Natural killer cell treated with Interleukin-12 subunit alpha and Interleukin-12 subunit beta and Interleukin-15 and Interleukin-18, amount 100 ng/mL, for 72 hours (primary cell): ENCODE data around the gene IFIH1. TPM values are rescaled to one million over a fixed set of nuclear protein-coding genes. Genes with fewer than 3 reads are reported as not detected.

ENCODE experiments used
- ATAC-seq, 2 donors: fragments of 150-1000 bp; cut with Tn5 transposase in 1 of 2; sonication (Bioruptor Pico), chemical (Tn5 transposase) in 1 of 2; 2 replicates each; pipeline ENCODE4 v1.10.0; 2021
- DNase-seq: peaks from one replicate; pipeline ENCODE4 v3.0.0; 2022; ENCODE audit warnings: low spot score
- H3K27ac Mint-ChIP-seq, 2 donors: 1 replicate in 1 of 2; 2 replicates in 1 of 2; pipeline ENCODE4 v1.8.0; 2022; ENCODE audit warnings: mixed read lengths in 2 of 2, mild to moderate bottlenecking in 1 of 2, moderate library complexity in 1 of 2
- H3K27me3 Mint-ChIP-seq, 2 donors: 1 replicate in 1 of 2; 2 replicates in 1 of 2; pipeline ENCODE4 v1.8.0; 2022; ENCODE audit warnings: mixed read lengths in 2 of 2
- H3K36me3 Mint-ChIP-seq: one replicate; pipeline ENCODE4 v1.8.0; 2022; ENCODE audit warnings: mixed read lengths
- H3K4me1 Mint-ChIP-seq, 2 donors: 1 replicate in 1 of 2; 2 replicates in 1 of 2; pipeline ENCODE4 v1.8.0; 2022; ENCODE audit warnings: low read depth in 2 of 2, mixed read lengths in 2 of 2, mild to moderate bottlenecking in 1 of 2
- H3K4me3 Mint-ChIP-seq: one replicate; pipeline ENCODE4 v1.8.0; 2022; ENCODE audit warnings: mixed read lengths
- H3K9me3 Mint-ChIP-seq: 2 replicates; pipeline ENCODE4 v1.8.0; 2022; ENCODE audit warnings: mixed read lengths
- total RNA-seq, 2 donors: library from RNA; stranded (reverse); gene quantifications; one replicate each; pipeline ENCODE4 v1.2.3, GENCODE V29; 2022

IFIH1 gene
- total RNA-seq, 2 donors from 2014 or later, result 26.7 to 30.9 TPM

DNA sequence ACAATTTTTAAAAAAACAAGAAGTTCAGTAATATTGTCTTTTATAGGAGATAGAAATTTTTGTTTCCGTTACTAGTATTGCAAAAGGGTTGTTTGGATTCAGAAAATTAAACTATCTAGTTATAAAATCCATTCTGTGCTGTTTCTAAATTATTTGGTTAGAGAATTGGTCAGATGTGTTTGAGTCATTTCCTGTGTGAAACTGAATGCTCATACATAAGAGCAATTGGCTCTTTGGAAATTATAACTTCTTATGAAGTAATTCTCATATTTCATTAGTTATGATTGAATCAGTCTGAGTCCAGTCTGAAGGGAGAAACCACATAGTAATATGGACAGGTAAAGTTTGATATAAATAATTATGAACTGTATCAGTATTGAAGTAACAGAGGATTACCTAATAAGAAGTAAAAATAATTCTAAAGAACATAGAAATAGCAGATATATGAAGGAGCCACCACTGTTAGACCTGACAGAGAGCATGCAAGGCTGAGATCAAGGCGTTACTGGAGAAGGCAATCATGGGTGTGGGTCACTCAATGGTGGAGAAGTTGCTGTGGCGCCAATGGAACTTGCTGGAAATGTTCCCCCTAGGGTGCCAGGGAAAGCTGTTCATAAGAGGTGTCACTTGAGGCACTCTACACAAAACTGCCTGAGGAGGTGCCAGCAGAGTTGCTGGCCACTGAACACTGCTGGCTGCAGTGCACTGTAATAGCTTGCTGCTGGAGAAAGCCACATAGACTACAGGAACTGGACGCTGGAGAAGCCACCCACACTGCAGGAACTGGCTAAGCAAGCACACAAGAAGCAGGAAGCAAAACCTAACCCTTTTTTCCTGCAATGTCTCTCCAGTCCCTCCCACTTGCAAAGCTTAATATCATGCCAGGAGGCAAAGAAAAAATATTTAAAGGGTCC, 57.2 kb downstream of the IFIH1 start:
- ATAC-seq (peak; percentile 79), DNase-seq (no peak)
- Mint-ChIP-seq H3K9me3 (no peaks in the 10 kb centered on the region), H3K4me1 (peaks cover 10 to 16% of the 10 kb centered on the region in 2 donors), H3K4me3 (peak overlapping the region; percentile 68), H3K27ac (peak overlapping the region; percentile 70 to 73), H3K27me3 (peaks cover 0 to 7% of the 10 kb centered on the region in 2 donors), H3K36me3 (no peaks in the 10 kb centered on the region)

DNA sequence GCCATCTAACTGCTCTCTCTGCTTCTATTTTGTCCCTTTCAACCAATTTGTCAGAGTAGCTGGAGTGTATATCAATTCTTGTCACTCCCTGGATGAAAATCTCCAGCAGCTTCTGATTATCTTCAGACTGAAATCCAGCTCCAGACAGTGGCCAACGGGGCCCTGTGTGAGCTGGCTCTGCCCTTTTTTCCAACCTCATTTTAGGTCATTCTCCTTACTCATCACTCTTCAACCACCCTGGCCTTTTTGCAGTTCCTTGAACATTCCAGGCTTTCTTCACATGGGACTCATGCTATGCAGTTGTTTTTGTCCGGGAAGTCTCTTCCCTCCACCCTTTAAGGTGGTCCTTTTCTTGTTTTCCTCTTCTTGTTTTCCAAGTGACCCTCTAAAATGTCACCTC, 59.8 kb downstream of the IFIH1 start:
- no peak overlapping the region for H3K4me3 Mint-ChIP-seq
- H3K27ac Mint-ChIP-seq, result no peak overlapping the region
- DNase-seq (no peak), ATAC-seq (no peak)
- H3K4me1 Mint-ChIP-seq, result peaks cover 10 to 16% of the 10 kb centered on the region in 2 donors
- H3K9me3 Mint-ChIP-seq, result no peaks in the 10 kb centered on the region
- peaks cover 0 to 7% of the 10 kb centered on the region in 2 donors for H3K27me3 Mint-ChIP-seq
- H3K36me3 Mint-ChIP-seq, result no peaks in the 10 kb centered on the region

DNA sequence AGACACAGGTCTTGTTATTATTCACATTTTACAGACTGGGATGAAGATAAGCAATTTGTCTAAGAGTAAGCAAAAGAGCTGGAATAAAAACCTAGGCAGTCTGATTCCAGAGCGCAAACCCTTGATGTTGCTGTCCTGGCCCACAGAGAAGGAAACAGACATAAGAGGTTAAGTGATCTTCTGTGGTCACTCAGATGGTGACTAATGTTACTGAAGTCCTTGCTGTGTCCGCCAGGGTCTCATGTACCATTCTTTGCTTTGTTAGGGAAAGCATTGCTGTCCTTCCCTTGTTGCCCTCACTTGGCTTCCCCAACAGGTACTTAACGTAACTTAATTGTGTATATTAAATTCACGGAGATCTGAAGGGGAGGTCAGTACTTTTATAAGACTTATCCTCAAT, 60.3 kb downstream of the IFIH1 start:
- Mint-ChIP-seq H3K4me1 (peaks cover 10 to 16% of the 10 kb centered on the region in 2 donors), H3K4me3 (no peak overlapping the region), H3K27ac (no peak overlapping the region), H3K36me3 (no peaks in the 10 kb centered on the region), H3K27me3 (peaks cover 0 to 7% of the 10 kb centered on the region in 2 donors), H3K9me3 (no peaks in the 10 kb centered on the region)
- no peak for DNase-seq
- ATAC-seq, result no peak

DNA sequence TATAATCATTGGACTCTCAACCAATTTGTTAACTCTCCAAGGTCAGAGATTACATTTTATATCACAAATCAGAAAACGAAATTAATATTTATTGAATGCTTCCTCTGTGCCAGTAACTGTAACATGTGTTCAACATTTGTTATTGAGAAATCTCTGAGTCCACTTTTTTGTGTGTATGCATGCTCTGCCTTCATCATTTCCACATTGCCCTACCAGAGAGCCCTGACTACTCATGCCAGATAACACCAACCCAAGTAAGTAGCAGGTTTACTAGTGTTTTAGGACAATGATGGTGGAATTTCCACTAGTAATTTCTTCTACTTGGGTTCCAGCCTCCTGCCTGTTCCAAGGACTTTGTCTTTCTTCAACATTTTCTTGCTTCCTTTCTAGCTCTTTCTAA, 61.1 kb downstream of the IFIH1 start:
- Mint-ChIP-seq H3K27ac (no peak overlapping the region), H3K36me3 (no peaks in the 10 kb centered on the region), H3K27me3 (peaks cover 0 to 7% of the 10 kb centered on the region in 2 donors), H3K4me3 (no peak overlapping the region), H3K9me3 (no peaks in the 10 kb centered on the region), H3K4me1 (peaks cover 10 to 16% of the 10 kb centered on the region in 2 donors)
- DNase-seq (no peak), ATAC-seq (no peak)

DNA sequence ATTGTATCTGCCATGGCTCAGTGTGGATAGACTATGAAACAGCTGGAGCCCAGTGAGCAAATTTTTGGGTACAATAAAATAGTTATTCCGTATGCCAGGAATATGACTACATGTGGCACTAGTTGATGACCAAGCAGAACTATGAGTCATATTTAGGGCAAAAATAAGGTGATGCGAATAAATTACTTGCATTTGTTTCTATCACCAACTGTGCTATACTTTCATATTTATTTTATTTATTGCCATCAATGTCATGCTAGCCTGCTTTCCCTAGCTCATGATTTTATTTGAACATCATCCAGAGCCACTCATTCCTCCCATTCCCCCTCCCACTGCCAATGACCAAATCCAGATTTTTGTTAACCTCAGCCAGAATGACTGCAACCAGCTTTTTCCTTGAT, 61.9 kb downstream of the IFIH1 start:
- H3K27ac Mint-ChIP-seq, result no peak overlapping the region
- H3K27me3 Mint-ChIP-seq, result peaks cover 0 to 7% of the 10 kb centered on the region in 2 donors
- DNase-seq (no peak), ATAC-seq (no peak)
- H3K4me1 Mint-ChIP-seq, result peaks cover 6 to 11% of the 10 kb centered on the region in 2 donors
- no peak overlapping the region for H3K4me3 Mint-ChIP-seq
- no peaks in the 10 kb centered on the region for H3K9me3 Mint-ChIP-seq
- H3K36me3 Mint-ChIP-seq, result no peaks in the 10 kb centered on the region

DNA sequence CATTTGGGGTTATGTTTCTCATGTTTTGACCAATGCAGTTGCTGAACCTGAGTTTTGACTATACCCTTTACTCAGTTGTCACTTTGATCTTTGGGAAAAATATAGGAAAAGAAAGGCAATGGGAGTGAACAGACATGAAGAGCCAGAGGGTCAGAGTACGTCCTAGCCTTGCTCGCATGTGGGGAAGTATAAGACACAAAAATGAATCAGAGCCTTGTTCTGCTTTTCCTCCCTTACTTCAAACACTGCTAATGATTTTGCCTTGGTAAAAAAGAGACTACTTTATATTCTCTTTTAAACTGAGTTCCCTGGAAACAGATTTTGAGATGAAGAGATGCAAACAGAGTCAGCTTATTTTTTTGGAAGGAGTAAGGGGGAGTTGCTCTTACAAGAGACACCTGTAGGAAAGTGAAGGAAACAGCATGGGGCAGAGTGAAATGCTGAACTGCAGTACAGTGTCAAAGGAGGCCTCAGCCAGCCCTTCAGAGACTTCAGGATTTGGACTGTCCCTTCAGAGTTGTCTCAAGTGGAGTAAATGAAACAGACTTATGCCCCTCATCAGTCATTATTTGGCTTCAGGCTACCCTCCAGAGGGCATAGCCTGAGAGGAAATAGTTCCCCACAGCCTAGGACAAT, 64.1 kb downstream of the IFIH1 start:
- Mint-ChIP-seq H3K27ac (no peak overlapping the region), H3K9me3 (no peaks in the 10 kb centered on the region), H3K36me3 (peaks cover 5% of the 10 kb centered on the region), H3K4me3 (no peak overlapping the region), H3K27me3 (peaks cover 8 to 12% of the 10 kb centered on the region in 2 donors), H3K4me1 (peaks cover 0 to 4% of the 10 kb centered on the region in 2 donors)
- DNase-seq, result no peak
- ATAC-seq, result peak in 1 of 2 donors; percentile 50

DNA sequence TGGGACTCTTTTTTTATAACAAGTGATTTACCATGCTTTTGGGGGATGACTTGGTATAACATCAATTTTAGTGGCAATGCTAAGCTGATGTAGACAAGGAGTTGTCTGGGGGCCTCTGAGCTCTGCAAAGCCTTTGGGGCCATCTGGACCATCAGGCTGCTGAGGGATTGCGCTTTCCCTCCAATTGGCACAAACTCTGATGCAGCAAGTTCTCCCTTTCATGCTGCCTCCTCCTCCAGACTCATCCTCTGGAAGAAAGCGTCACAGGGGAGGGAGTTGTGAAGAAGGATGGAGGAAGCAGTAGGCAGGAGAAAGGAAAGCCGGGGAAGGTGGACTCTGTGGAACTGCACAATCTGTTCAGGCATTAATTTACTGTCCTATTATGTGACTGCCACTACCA, 65.0 kb downstream of the IFIH1 start:
- Mint-ChIP-seq H3K36me3 (peaks cover 5% of the 10 kb centered on the region), H3K27ac (no peak overlapping the region), H3K9me3 (no peaks in the 10 kb centered on the region), H3K4me1 (peaks cover 0 to 4% of the 10 kb centered on the region in 2 donors), H3K4me3 (no peak overlapping the region), H3K27me3 (peaks cover 8 to 13% of the 10 kb centered on the region in 2 donors)
- no peak for DNase-seq
- no peak for ATAC-seq

DNA sequence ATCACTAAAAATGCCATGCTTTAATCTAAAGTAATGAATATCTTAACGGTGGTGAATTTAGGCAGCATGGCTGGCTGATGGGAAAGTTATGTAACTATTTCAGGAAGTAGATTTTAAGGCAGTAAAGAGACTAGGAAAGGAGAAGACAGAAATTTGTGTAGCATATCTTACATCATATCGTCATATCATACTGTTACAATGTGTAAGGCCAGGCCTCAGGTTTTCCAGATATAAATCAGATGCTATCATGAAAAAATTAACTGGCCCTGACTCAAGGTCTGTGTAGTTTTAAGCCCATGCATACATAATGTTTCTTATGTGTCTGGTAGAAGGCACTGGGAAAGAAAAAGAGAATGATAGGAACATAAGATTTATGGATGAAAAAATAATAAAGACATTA, 66.3 kb downstream of the IFIH1 start:
- H3K4me1 Mint-ChIP-seq, result no peaks in the 10 kb centered on the region
- peaks cover 5% of the 10 kb centered on the region for H3K36me3 Mint-ChIP-seq
- H3K27ac Mint-ChIP-seq, result no peak overlapping the region
- ATAC-seq, result no peak
- H3K9me3 Mint-ChIP-seq, result no peaks in the 10 kb centered on the region
- peaks cover 7 to 8% of the 10 kb centered on the region in 2 donors for H3K27me3 Mint-ChIP-seq
- no peak for DNase-seq
- H3K4me3 Mint-ChIP-seq, result no peak overlapping the region

DNA sequence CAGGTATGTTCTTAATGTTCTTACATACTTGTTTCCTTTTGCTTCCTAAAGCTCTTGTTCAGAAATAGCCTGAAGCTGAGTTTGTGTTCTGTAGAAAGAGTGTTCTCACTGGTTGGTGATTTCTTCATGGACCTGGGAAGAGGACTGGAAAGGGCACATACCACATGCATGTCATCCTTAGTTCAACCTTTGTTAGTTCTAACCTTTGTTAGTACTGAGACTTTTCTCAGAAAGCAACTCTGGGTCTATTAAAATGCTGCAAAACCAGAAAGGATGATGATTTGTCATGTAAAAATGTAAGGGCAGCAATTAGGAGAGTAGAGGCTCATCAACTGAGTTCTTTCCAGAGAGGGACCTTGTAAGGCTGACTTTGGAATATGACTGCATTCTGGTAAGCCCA, 72.7 kb downstream of the IFIH1 start:
- no peak for ATAC-seq
- Mint-ChIP-seq H3K27ac (no peak overlapping the region), H3K4me1 (no peaks in the 10 kb centered on the region), H3K4me3 (no peak overlapping the region), H3K9me3 (no peaks in the 10 kb centered on the region), H3K27me3 (peaks cover 28% of the 10 kb centered on the region in 2 donors), H3K36me3 (peaks cover 5% of the 10 kb centered on the region)
- no peak for DNase-seq

DNA sequence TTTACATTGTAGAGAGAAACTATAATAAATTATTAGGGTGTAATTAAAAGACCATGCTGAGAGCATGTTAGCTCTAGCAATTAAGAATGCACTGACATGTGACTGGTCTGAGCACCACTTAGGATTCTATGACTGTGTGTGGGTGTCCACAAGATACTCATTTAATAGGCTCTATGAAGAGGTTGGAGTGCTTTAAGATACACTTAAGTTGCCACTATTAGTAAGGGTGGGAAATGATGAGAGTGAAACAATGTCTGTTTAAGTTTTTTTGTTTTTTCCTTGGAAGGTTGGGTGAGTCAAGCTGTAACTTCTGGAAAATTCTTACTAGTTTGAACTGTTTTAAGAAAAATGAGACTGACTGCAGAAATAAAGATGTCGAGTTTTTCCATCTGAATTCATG, 73.4 kb downstream of the IFIH1 start:
- Mint-ChIP-seq H3K4me3 (no peak overlapping the region), H3K4me1 (no peaks in the 10 kb centered on the region), H3K27me3 (peaks cover 28 to 29% of the 10 kb centered on the region in 2 donors), H3K36me3 (peaks cover under 1% of the 10 kb centered on the region), H3K9me3 (no peaks in the 10 kb centered on the region), H3K27ac (no peak overlapping the region)
- ATAC-seq (no peak), DNase-seq (no peak)

DNA sequence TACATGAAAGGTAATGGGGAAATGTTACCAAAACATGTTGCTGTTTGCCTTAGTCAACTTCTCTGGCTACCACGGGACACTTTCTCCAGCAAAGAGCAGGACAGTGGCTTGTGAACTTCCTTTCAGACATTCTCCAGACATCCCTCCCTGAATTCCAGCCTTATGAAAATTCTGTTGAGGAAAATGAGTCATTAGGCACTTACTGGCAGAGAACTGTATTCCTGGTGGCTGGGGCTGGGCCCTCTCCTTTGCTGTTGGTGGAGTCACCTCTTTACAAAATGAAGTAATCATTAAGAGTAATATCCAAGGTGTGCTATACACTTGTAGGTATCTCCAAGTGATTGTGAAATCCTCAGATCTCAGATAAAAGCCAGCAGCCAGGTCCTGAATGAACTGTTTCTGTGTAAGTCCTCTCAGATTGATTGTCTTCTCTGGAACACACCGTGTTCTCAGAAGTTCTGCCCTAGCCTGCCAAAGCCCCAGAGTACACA, 73.9 kb downstream of the IFIH1 start:
- Mint-ChIP-seq H3K4me3 (no peak overlapping the region), H3K27me3 (peaks cover 32% of the 10 kb centered on the region in 2 donors), H3K36me3 (no peaks in the 10 kb centered on the region), H3K9me3 (no peaks in the 10 kb centered on the region), H3K27ac (no peak overlapping the region), H3K4me1 (no peaks in the 10 kb centered on the region)
- no peak for DNase-seq
- ATAC-seq, result no peak

DNA sequence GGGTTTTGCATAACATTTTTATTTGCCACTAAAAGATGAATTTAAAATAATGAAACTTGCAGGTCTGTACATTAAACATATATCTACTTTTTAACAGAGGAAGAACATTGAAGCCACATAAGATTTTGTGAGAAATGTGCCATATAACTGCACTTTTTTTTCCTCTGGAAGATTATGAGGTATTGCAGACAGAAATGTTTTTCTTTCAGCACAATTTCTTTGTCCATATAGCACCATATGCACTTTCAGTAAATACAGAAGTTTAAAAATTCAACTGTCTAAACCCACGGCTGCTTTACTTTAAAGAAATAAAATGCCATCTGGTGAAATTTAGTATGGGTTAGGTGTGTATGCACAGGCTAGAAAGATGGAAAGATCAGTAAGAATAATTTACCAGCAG, 74.8 kb downstream of the IFIH1 start:
- H3K4me1 Mint-ChIP-seq, result no peaks in the 10 kb centered on the region
- no peak overlapping the region for H3K4me3 Mint-ChIP-seq
- DNase-seq, result no peak
- H3K36me3 Mint-ChIP-seq, result no peaks in the 10 kb centered on the region
- no peaks in the 10 kb centered on the region for H3K9me3 Mint-ChIP-seq
- ATAC-seq, result no peak
- H3K27me3 Mint-ChIP-seq, result peaks cover 32 to 40% of the 10 kb centered on the region in 2 donors
- no peak overlapping the region for H3K27ac Mint-ChIP-seq

DNA sequence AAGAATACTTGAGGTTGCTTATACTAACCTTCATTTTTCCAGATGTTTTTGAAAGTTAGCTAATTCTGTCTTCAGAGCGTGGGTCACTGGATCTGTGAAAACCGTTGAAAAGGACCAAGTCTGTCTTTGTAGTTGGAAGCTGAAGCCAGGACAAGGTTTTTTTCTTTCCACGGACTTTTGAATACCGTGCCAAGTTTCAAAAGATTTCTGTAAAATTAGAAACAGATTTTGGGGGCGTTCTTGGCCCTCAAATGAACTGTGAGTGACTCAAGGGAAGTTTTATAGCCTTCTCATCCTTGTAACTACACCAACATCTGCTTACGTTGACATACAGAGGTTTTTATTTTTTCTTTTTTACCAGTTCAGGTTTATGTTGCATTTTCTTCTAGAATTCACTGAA, 75.2 kb downstream of the IFIH1 start, which contains the start of gene FAP:
FAP (minus strand) TSS at position 152 of the 400 bp plus-strand sequence; CDS start at position 34, 118 bp downstream.
- no peaks in the 10 kb centered on the region for H3K9me3 Mint-ChIP-seq
- DNase-seq (no peak), ATAC-seq (no peak)
- no peaks in the 10 kb centered on the region for H3K36me3 Mint-ChIP-seq
- H3K4me1 Mint-ChIP-seq, result no peaks in the 10 kb centered on the region
- H3K4me3 Mint-ChIP-seq, result no peak within 1 kb of the TSS
- peaks cover 32 to 40% of the 10 kb centered on the region in 2 donors for H3K27me3 Mint-ChIP-seq
- H3K27ac Mint-ChIP-seq, result no peak within 1 kb of the TSS
